GM18907 (cell line): ENCODE data around the gene CACNA1C.

Experiments used
- ATAC-seq: cut with Tn5 transposase; IDR thresholded peaks from one replicate; pipeline ENCODE4 v1.9.1; 2021; ENCODE audit warnings: mild to moderate bottlenecking, moderate library complexity; ENCODE audit not compliant: unreplicated experiment

The CACNA1C gene

DNA sequence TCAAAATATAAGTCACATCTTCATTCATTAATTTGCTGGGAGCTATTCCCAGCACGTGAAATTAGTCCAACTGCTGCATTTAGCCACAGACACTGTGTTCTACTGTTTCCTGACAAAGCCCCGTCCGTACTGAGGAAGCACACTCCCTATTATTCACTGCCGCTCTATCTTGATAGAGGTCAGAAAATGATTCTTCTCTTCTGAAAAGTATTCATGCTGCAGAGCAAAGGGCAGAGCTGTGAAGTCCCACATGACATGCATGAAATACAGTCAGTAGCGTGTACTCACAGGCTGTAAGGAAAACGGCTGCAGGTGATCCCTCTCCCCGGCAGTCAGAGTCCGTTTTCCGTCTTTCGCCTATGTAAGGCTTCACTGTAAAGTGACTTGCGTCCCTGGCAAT, 439.4 kb downstream of the CACNA1C start:
- no peak for ATAC-seq

DNA sequence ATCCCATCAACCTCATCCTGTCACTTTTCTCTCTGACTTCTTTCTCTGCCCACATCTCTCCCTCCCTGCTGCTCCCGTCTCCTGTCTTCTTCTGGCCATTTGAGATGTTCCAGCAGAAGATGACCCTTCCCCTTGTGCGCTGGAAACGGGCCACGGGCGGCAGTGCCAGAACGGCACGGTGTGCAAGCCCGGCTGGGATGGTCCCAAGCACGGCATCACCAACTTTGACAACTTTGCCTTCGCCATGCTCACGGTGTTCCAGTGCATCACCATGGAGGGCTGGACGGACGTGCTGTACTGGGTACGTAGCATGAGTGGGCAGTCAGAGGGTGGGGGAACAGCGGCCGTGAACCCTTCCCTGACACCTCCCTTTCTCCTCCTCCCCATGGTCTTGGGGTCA, 440.3 kb downstream of the CACNA1C start:
- ATAC-seq = no peak

GRCh38 chr12:2494486-2495192, 441.9 kb downstream of the CACNA1C start:
- no peak for ATAC-seq

- ATAC-seq = no peak
Measured at GRCh38 chr12:2495417-2496112, 442.8 kb downstream of the CACNA1C start.

GRCh38 chr12:2498964-2499500, 446.2 kb downstream of the CACNA1C start:
- ATAC-seq = no peak

DNA sequence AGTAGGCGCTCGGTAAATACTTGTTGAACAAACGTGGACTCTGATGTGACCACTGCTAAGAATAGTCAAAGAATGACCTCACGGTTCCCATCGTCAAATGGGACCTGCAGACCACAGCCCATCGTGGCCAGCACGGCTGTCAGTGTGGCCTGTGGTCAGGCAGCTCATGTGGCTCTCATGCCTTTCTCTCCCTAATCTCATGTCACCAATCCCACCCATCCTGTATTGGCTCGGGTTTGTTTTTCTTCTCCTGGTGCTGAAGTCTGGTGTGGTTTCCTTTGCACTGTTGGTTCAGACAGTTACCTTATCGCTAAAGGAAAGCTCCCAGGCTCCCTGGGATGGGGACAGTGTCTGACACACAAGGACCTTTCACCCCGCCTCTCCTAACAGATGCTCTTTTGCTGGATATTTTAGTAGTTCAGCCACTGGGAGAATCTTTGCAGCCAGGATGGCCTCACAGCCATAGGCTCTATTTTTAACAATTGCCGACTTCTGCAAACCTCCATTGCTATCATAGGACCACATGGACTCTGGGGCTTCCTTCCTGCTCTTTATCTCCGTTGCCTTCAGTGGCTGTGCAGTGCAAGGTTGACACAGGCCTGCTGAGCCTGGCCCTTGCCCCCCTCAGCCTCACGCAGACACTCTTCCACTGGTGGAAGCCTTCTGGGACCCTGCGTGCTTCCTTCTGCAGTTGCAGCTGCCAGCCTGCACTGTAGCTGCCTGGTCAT, 448.8 kb downstream of the CACNA1C start:
- ATAC-seq = no peak

- ATAC-seq = no peak
Measured at GRCh38 chr12:2503036-2503435, 450.2 kb downstream of the CACNA1C start.

DNA sequence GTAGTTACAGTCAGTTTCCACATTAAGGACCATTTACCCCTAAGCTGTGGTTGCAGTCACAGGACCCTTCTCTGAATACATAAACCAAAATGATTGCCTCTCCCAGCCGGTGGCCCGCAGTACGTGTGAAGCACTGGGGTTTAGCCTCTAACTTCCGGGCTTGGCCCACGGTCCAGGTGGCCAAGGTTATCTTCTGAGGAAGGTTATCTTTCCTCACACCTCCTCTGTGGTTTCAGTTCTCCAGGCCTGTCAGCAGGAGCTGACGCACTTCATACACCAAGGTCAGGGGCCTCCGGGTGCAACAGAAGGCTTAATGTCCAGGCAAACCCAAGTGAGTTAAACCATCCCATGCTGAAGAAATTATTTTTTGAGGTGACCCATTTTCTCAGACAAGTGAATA, 451.0 kb downstream of the CACNA1C start:
- no peak for ATAC-seq

GRCh38 chr12:2504577-2504976, 451.8 kb downstream of the CACNA1C start:
- no peak for ATAC-seq

GRCh38 chr12:2507814-2508213, 455.0 kb downstream of the CACNA1C start:
- no peak for ATAC-seq

- ATAC-seq = no peak
Measured at GRCh38 chr12:2509137-2509536, 456.4 kb downstream of the CACNA1C start.

- no peak for ATAC-seq
Measured at GRCh38 chr12:2510045-2510444, 457.3 kb downstream of the CACNA1C start.

- no peak for ATAC-seq
Measured at GRCh38 chr12:2513141-2514037, 460.6 kb downstream of the CACNA1C start.

DNA sequence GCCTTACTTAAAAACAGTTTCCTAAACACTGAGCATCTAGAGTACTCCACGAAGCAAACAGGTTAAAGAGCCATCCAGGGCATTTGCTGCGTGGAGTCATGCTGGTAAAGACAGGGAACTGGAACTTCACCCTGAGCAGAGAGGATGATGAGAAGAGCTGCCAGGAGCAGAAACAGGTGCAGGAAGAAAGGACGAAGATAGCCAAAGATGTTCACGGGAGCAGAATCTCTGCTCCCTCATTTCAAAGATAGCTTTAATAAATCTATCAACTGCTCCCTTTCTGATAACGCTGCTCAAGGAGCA, 461.2 kb downstream of the CACNA1C start:
- ATAC-seq = no peak

GRCh38 chr12:2520722-2521246, 468.0 kb downstream of the CACNA1C start:
- ATAC-seq = no peak

DNA sequence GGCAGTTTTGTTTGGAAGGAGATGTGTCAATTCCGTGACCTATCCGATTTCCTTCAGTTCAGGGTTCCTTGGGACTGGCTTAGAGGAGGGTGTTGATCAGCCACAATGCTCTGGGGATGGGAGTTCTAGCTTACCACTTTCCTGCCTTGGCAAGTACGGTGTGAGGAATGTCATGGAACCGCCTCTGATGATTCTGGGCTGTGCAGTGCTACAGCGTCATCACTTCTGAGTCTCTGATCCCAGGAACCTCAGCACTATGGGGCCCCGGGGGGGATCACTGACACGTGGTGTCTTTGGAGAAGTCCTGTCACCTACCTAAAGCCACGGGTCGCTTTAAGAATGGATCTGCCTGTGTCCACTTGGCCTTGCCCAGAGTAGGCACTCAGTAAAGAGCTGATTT, 470.5 kb downstream of the CACNA1C start:
- no peak for ATAC-seq

DNA sequence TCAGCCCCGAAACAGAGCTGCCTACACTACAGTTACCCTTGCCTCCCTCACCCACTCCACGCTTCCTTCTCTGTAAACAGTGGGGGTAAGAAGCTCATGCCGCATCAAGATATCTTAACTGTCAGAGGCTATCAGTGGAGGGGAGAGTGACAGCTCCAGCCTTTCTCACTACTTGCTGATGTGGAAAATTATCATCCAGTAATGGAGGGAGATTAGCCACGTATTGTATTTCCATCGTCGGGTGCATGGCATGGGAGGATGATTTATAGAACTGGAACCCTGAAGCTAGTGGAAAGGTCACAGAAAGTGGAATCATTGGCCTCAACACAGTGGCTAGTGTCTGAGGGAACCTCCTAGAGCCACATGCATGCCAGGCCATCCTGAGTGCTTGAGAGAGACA, 471.1 kb downstream of the CACNA1C start:
- no peak for ATAC-seq

GRCh38 chr12:2526371-2526770, 473.6 kb downstream of the CACNA1C start:
- ATAC-seq = no peak

DNA sequence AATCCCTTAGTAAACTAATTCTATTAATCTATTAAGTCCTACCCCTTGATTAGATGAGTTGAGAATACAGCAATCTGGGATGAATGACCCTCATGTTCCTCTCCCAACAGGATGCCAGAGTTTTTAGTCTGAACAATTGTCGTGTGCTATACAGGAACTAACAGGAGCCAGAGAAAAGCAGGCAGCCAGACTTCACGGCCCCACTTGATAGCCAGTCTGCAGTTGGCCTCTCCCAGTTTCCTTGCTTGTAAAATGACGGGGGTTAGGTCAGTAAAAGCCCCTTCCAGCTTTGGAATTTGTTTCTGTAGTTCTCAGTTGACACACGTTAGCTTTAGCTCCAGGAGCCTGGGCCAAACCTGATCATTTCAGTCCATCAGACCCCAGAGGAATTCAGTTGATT, 475.2 kb downstream of the CACNA1C start:
- no peak for ATAC-seq

DNA sequence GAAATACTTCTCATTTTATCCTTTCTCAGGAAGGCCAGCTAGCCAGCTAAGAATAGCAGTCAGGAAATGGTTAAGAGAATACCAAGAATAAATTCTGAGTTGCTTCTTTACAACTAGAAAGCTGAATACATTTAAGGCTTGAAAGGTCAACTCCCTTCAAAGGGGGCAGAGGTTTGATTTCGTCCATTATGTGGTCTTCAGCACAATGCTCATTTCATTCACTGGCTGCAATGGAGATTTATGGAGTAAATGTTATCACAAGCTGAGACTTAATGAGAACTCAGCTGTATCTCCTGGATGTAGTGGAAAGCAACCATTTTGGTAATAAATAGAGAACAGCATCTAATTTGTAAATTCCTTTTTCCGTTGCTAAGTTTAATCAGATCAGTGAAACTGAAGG, 477.0 kb downstream of the CACNA1C start:
- ATAC-seq = no peak

DNA sequence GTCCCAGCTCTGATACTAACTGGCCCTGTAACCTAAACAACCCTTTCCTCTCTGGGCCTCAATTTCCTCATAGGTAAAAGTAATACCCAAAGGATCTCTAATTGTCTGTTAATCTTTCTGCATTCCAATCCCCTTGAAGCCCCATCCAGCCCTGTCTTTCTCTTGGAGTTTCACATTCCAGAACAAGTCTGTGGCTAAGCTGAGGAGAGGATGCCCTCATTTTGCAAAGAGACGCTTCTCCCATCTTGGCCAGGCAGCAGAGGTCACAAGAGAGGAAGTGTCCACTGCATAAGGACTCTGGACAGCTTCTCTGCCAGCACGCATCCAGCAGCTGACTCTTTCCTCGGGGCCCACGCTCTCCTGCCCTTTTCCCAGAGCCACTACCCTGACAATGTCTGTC, 478.6 kb downstream of the CACNA1C start:
- ATAC-seq = no peak
